Left kidney (tissue), 8 donors: ENCODE measurements around the gene EXOSC6. TPM values are rescaled to one million over a fixed set of nuclear protein-coding genes. Genes with fewer than 3 reads are reported as not detected.
A peak's percentile ranks its signal among the peaks of the same experiment; 100 is the strongest.
"Not testable (repeated sequence)": the region's sequence is repeated elsewhere in the genome, so short reads cannot be mapped to it uniquely, and the experiment has no call there.

Experiments used
- DNase-seq: peaks from one replicate; pipeline ENCODE4 v3.0.0-alpha.2; 2013
- long read RNA-seq, 8 donors: transcript quantifications; one replicate each; lab custom pipeline, GENCODE V29; 2026
- polyA plus RNA-seq: library from polyadenylated mRNA; unstranded; fragments of 120-200 nt; gene quantifications from one replicate; pipeline ENCODE4 v1.2.1, GENCODE V29; 2013; ENCODE audit not compliant: insufficient read length

EXOSC6 gene
- polyA plus RNA-seq: 23.2 TPM
- long read RNA-seq, donor 1, full-length matches to known transcripts: 84 of 84 reads
- long read RNA-seq, donor 1, partial matches to known transcripts: 0 of 84 reads
- long read RNA-seq, donor 1, other reads (novel, unspliced or antisense): 0 of 84 reads
- long read RNA-seq, donor 2, full-length matches to known transcripts: 93 of 93 reads
- long read RNA-seq, donor 2, partial matches to known transcripts: 0 of 93 reads
- long read RNA-seq, donor 2, other reads (novel, unspliced or antisense): 0 of 93 reads
- long read RNA-seq, donor 3, full-length matches to known transcripts: 82 of 82 reads
- long read RNA-seq, donor 3, partial matches to known transcripts: 0 of 82 reads
- long read RNA-seq, donor 3, other reads (novel, unspliced or antisense): 0 of 82 reads
- long read RNA-seq, donor 4, full-length matches to known transcripts: 12 of 12 reads
- long read RNA-seq, donor 4, partial matches to known transcripts: 0 of 12 reads
- long read RNA-seq, donor 4, other reads (novel, unspliced or antisense): 0 of 12 reads
- long read RNA-seq, donor 5, full-length matches to known transcripts: 60 of 60 reads
- long read RNA-seq, donor 5, partial matches to known transcripts: 0 of 60 reads
- long read RNA-seq, donor 5, other reads (novel, unspliced or antisense): 0 of 60 reads
- long read RNA-seq, donor 6, full-length matches to known transcripts: 82 of 82 reads
- long read RNA-seq, donor 6, partial matches to known transcripts: 0 of 82 reads
- long read RNA-seq, donor 6, other reads (novel, unspliced or antisense): 0 of 82 reads
- long read RNA-seq, donor 7, full-length matches to known transcripts: 87 of 87 reads
- long read RNA-seq, donor 7, partial matches to known transcripts: 0 of 87 reads
- long read RNA-seq, donor 7, other reads (novel, unspliced or antisense): 0 of 87 reads
- long read RNA-seq, donor 8, full-length matches to known transcripts: 33 of 33 reads
- long read RNA-seq, donor 8, partial matches to known transcripts: 0 of 33 reads
- long read RNA-seq, donor 8, other reads (novel, unspliced or antisense): 0 of 33 reads

DNA sequence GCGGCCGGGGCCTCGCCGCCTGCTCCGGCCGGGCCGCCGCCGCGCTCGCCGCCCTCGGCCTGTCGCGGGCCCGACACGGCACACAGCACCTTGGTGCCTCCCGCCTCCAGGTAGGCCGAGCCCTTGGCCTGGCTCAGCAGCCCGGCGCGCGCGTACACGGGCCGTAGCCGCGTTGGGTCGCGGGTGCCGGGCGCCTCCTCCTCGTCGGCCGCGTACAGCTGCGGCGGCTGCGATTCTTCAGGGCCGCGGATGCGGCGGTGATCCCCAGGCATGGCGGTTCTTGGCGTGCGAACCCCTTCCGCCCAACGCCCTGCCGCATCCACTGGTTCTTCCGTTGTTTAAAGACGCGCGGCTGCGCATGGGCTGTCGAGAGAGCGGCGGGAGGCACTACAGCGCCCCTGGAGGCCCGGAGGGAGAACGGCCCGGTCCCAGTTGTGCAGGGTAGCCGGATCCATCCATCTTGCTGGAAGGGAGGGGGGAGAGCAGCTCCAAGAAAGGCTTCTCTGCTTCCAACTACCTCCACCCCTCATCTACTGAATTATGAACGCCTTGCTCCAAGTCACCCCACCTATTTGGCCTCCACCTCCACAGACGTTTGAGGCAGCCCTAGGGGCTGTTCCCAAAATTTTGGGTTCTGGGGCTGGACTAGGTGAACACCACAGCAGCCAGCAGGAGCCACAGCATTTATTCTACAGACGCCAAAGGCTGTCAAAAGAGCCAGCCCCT is at the start of gene EXOSC6:
EXOSC6 (minus strand) TSS at position 312 of the 726 bp plus-strand sequence; CDS start at position 272, 40 bp downstream.
- DNase-seq: peak; percentile 91

DNA sequence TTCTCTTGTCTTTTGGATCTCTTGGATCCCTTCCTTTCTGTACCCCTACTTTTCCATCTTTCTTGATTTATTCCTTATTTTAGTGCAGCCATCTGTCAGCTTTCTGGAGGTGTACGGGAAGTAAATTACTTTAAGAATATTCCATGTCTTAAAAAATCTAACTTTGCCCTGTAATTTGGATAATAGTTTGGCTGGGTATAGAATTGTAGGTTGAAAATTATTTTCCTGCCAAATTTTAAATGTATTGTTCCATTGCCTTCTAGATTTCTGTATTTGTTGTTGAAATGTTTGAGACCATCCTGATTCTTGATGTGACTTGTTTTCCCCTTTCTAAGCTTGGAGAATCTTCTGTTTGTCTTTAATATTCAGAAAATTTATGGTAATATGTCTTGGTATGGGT is 49.4 kb upstream of the EXOSC6 start:
- no peak for DNase-seq

DNA sequence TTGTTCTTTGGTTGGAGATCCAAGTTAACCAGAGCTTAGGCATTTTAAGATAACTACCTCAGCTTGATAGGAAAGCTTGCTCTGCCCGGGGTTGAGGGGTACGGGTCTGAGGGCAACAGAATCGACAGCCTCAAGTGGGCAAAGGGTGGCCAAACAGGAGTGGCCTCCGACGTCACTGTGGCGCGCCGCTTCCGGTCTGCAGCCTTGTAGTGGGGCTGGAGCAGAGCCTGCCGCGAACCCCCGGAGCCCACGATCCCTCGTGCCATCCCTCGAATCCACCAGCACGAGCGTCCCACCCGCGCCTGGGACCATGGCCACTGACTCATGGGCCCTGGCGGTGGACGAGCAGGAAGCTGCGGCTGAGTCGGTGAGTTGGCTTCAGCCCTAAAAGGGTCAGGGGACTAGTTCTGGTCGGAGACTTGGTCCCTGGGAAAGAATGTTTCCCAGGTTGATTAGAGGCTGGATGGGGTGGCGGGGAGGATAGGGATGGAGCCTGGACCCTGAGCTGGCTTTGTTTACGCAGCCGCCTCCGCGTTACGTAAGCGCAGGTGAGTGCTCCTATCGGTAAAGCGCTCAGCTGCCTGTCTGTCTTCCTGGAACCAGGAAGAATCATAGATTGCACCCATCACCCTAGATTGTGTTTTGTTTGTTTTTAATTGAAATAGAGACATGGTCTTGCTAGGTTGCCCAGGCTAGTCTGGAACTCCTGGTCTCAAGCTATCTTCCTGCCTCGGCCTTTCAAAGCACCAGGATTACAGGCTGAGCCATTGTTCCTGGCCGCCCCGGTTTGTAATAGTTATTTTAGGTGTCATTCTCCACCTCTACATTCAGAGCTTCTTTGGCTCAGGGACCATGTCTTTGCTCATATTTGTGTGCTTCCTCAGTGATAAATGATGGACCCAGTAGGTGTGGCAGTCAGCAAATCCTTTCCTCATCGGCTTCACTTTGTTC is 47.5 kb upstream of the EXOSC6 start, which contains the start of gene DDX19B:
DDX19B (plus strand) TSS at position 199 of the 951 bp plus-strand sequence; CDS start at position 311, 112 bp downstream.
- DNase-seq: peak; percentile 74

DNA sequence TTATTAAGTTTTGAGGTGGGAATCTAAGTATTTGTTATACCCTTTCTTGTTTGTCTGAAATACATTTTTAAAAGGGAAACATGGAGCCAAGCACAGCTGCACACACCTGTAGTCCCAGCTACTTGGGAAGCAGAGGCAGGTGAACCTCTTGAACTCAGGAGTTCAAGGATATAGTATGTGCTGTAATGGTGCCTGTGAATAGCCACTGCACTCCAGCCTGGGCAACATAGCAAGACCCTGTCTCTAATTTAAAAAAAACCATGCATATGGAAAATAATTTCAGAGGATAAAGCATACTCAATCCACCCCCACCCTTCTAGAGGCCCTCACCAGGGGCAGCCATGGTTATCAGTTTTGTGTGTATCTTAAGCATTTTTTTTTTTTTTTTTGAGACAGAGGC is 43.9 kb upstream of the EXOSC6 start:
- no peak for DNase-seq

DNA sequence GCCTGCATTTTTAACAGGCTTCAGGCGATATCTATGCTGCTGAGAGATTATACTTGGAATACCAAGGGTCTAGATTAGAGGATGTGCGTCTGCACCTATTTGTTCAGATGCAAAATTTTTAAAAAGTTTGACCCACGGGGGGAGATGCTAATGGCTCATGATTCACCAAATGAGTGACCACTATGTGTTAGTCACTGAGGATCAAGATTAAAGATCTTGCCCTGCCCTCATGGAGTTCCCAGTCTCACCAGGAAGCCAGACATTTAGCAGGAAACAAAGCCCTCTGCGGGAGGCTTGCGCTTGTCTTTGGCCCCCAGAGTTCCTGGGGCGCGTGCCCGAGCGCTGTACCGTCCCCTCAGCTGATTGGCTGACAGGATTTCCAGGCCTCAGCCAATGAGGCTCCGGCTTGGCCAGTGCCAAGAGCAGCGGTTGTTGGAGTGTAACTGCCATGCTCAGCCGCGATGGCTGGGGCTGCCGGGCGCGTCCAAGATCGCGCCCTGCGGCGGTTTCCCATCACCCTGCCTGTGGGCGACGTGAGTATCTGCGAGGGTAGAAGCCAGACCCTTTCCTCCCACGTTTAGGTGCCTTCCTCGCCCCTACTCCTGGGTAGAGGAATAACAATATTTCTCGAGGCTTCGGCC is 42.8 kb upstream of the EXOSC6 start:
- DNase-seq: no peak

DNA sequence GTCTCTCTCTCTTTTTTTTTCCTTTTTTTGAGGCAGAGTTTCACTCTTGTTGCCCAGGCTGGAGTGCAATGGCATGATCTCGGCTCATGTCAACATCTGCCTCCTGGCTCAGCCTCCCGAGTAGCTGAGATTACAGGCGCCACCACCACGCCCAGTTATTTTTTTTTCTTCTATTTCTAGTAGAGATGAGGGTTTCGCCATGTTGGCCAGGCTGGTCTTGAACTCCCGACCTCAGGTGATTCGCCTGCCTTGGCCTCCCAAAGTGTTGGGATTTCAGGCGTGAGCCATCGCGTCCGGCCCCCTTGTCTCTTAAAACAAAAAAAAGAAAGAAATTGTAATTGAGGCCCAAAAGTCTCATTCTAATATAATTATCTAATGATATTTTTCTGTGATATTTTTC is 40.4 kb upstream of the EXOSC6 start:
- DNase-seq: not testable (repeated sequence)

DNA sequence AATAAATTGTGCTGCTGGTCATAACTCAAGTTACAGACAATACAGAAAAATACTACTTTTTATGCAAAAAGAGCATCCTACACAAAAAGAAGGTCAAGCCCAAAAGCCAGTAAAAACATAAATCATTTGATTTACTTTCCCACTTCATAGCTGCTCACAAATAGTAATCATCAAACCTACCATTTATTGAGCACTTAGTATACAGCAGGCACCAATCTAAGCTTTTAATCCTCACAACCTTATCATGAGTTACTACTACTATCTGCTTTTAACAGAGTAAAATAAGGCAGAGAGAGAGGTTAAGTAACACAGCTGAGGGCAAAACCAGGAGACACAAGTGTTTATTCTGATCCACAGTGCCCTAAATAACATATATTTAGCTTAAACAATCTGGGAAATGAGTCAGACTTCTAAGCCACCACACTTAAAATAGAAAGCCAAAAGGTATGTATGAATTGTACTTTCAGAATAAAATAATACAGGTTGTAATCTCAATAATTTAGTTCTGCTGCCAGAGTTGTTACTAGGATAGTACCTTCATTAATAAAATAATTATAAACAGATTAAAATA is 39.3 kb upstream of the EXOSC6 start:
- no peak for DNase-seq

DNA sequence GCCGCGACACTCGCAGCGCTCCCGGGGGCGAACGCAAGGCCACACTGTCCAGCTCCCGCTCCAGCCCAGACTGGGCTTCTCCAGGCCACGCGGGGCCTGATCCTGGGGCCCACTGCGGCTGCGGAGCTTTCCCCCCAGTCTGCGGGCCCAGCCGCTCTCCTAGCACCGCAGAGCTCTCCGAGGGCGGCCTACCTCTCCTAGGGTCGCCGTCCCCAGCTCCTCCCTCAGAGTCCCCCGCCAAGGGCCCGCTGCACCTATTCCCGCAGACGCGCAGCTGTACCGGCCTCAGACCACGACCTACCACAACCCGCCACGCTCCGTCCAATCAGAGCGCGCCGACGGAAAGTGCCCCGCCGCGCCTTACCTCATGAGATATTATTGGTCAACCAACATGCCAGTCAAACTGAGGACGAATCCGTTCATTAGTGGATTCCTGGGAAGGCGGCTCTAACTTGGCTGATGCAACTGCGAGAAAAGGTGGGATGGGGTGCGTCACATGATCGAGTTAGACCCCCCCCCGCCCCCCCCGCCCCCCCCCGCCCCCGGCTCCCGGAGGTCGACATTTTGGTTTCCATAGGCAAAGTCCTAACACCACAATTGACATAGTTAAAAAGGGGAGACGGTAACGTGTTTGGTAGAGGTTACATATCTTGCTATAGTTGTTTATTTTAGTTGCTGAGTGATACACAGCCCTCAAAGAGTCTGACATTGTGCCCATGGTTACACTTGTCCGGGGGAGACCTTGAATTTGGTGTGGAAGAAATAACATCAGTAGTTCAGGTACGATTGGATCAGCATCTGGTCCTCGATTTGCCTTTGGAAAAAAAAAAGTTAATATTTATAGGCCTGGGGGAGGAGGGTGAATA is 37.7 kb upstream of the EXOSC6 start, which contains the start of gene AARS1:
AARS1 (minus strand) TSS at position 278 of the 866 bp plus-strand sequence. CDS start 6,743 bp downstream, outside the sequence.
- peak; percentile 100 for DNase-seq

DNA sequence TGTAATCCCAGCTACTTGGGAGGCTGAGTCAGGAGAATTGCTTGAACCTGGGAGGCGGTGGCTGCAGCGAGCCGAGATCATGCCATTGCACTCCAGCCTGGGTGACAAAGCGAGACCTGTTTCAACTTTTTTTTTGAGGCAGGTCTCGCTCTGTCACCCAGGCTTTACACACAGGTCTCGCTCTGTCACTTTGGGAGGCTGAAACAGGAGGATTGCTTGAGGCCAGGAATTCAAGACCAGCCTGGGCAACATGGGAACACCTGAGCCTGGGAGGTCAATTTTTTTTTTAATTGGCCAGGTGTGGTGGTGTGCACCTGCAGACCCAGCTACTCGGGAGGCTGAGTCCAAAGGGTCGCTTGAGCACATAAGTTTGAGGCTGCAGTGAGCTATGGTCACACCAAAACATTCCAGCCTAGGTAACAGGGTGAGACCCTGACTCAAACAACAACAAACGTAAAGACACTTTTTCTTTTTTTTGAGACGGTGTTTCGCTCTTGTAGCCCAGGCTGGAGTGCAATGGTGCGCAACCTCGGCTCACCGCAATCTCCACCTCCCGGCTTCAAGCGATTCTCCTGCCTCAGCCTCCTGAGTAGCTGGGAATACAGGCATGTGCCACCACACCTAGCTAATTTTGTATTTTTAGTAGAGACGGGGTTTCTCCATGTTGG is 35.7 kb upstream of the EXOSC6 start:
- not testable (repeated sequence) for DNase-seq

DNA sequence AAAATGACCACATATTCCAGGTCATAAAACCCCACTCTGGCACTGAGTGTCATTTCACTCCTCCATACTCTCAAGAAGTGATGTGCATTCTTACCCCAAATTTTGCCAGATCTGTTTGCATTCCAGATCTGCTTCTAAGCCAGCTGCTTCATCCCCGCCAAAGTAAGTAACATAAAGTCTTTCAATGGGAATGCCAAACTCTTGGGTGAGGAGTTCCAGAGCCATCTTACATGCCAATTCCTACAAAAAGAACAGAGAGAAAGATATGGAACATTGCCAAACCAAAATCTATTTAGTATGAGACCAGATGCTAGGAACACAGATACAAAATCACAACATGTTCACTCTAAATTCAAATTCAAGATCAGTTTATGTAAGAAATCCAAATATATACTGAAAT is 24.7 kb upstream of the EXOSC6 start:
- no peak for DNase-seq

DNA sequence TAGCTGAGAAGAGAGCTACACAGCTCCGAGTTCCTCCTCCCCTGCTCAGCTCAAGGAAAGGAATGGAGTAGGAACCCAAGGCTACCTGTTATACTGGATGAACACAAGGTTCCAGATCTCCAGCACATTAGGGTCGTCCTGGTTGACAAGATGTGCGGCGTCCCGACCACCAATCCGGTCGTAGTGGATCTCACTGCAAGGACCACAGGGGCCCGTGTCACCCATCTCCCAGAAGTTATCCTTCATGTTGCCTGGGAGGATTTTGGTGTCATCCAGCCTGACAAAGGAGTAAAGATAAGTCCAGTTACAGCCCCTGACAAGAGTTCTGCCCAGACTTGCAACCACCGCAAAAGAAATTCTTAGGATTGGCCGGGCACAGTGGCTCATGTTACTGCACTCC is 20.0 kb upstream of the EXOSC6 start:
- no peak for DNase-seq

DNA sequence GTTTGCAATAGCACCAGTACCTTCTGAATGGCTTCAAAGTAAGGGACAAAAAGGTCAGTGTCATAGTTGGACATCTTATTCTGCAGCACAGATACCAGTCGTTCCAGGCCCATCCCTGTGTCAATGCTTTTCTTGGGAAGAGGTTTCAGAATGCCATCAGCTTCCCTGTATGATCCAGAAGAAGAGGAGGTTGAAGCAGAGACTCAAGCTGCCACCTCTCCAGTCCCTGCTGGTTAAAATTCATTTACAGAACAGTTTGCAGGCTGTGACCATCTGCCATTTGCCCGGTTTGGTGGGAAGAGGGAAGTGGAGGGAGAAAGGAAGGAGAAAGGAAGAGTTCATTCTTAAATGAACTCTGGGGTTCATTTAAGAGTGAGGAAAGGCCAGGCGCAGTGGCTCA is 18.4 kb upstream of the EXOSC6 start:
- DNase-seq: no peak

DNA sequence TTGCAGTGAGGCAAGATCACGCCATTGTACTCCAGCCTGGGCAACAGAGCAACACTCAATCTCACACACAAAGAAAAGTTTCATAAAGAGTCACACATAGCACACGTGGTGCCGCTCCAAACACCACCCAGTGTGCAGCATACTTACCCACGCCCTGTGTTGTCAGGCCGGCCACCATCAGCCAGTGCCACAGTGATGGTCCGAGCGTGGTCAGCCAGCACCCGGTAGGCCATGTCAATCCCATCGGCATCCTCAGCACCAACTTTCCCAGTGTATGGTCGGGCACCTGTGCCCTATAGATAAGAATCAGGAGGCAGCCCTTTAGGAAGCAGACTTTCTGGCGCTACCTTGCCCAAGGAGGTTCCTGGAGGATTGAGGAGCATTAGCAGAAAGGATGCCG is 17.7 kb upstream of the EXOSC6 start:
- DNase-seq: no peak

DNA sequence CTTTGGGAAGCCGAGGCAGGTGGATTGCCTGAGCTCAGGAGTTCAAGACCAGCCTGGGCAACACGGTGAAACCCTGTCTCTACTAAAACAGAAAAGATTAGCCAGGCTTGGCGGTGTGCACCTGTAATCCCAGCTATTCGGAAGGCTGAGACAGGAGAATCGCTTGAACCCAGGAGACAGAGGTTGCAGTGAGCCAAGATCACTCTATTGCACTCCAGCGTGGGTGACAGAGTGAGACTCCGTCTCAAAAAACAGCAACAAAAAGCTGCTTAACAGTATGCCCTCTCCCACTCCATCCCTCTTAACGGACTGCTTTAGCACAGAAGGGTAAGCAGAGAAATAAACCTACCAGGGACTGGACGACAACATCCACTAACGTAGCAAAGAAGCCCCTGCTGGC is 16.2 kb upstream of the EXOSC6 start:
- not testable (repeated sequence) for DNase-seq

DNA sequence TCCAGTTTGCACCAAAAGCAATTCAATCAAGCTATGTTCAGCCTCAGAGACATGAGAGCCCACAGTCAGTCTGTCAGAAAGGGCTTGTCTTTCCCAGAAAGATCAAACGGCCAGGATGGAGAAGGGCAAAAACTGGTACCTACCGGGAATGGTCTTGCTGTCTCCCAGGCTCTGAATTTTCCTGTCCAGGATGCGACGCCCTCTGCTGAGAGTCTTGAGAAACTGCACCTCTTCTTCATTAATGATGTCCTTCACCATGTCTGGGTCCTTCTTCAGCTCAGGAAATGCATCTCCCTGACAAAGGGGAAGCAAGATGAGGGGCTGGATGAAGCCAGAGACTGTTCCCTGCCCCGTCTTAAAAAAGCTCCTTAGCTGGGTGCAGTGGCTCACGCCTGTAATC is 15.8 kb upstream of the EXOSC6 start:
- peak; percentile 31 for DNase-seq

DNA sequence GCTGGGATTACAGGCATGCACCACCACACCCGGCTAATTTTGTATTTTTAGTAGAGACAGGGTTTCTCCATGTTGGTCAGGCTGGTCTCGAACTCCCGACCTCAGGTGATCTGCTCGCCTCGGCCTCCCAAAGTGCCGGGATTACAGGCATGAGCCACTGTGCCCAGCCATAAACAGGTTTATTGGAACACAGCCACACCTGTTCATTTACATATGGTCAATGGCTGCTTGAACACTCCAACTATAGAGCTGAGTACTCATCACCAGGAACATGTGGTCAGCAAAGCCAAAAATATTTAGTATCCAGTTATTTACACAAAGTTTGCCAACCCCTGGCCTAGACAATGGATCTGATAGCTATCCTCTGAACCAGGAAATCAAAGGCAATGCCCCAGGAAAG is 8.2 kb upstream of the EXOSC6 start:
- not testable (repeated sequence) for DNase-seq

DNA sequence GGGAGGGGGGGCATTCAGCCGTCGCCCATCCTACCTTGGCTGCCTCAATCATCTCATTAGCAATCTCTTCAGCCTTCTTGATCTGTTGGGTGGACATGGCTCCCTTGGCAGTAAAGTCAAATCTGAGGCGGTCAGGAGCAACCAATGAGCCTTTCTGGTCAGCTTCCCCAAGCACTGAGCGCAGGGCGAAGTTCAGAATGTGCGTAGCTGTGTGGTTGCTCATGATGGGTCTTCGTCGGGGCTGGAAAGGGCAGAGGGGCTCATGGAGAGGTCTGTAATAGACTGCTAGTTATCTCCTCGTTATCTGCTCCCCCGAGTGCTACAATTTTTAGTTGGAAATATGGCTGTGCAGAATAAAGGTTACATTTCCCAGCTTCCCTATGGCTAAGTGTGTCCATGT is 7.2 kb upstream of the EXOSC6 start:
- DNase-seq: no peak

DNA sequence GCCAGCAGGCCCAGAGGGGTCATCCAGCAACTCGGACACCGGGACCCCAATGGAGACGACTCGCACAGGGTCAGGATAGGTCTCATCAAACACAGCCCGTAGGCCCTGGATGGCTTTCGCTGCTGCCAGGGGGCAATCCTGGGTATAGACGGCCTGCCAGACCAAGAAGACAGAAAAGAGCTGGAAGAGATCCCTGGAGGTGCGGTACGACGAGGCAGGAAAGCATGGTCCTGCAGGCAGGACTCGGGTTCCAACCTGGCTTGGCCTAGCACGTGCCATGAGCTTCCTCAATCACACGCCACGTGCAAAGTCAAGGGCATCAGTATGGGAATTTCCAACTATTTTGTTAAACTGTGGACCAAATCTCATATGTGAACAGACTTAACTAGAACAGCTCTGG is 6.3 kb upstream of the EXOSC6 start:
- no peak for DNase-seq
